Measurements from ENCODE around the gene MRPL44. TPM values are rescaled to one million over a fixed set of nuclear protein-coding genes. Genes with fewer than 3 reads are reported as not detected.
A peak's percentile ranks its signal among the peaks of the same experiment; 100 is the strongest.

MRPL44 gene
- total RNA-seq, 1 donor, result 33.6 TPM

DNA sequence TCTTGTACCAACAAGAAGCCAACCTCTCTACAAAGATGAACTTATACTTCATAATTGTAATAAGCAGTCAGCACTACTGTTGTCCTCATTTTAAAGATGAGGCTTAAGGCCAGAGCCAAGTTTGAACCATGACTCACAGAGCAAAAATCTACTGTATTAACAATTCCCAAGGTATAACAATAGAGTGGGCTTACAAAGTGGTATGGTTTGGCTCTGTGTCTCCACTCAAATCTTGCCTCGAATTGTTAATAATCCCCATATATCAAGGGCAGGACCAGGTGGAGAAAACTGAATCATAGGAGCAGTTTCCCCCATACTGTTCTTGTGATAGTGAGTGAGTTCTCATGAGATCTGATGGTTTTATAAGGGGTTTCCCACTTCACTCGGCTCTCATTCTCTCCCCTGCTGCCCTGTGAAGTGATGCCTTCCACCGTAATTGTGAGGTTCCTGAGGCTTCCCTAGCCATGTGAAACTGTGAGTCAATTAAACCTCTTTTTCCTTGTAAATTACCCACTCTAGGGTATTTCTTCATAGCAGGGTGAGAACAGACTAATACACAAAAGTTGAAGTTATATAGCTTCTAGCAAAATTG, 19.5 kb downstream of the MRPL44 start:
- H3K4me3 ChIP-seq (ENCODE audit: low read depth, low read length), result no peak overlapping the region
- peak; percentile 84 for DNase-seq (ENCODE audit: low read depth)
- TF ChIP-seq, protein P1, sequence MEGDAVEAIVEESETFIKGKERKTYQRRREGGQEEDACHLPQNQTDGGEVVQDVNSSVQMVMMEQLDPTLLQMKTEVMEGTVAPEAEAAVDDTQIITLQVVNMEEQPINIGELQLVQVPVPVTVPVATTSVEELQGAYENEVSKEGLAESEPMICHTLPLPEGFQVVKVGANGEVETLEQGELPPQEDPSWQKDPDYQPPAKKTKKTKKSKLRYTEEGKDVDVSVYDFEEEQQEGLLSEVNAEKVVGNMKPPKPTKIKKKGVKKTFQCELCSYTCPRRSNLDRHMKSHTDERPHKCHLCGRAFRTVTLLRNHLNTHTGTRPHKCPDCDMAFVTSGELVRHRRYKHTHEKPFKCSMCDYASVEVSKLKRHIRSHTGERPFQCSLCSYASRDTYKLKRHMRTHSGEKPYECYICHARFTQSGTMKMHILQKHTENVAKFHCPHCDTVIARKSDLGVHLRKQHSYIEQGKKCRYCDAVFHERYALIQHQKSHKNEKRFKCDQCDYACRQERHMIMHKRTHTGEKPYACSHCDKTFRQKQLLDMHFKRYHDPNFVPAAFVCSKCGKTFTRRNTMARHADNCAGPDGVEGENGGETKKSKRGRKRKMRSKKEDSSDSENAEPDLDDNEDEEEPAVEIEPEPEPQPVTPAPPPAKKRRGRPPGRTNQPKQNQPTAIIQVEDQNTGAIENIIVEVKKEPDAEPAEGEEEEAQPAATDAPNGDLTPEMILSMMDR (IDR thresholded peaks at IDR 0.05; ENCODE audit: insufficient read depth, low read length), result no peak

DNA sequence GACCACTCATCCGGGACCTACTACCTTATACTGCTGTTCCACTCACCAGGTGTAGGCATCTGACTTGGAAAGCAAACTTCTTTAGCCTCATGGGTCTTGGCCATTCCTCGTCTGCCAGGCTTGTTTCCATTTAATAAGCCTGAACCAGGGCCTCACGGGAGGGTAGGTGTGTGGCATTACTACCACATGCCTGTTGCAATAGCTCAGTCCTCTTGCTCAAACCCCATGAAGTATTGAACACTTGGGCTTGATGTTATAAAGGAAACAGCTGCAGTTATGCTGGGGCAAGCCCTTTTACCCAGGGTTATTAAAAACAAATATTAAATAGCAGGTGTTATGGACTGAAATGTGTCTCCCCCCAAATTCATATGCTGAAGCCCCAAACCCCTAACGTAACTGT, 21.2 kb downstream of the MRPL44 start:
- no peak for DNase-seq (ENCODE audit: low read depth)
- no peak overlapping the region for H3K4me3 ChIP-seq (ENCODE audit: low read depth, low read length)
- TF ChIP-seq, protein P1 (IDR thresholded peaks at IDR 0.05; ENCODE audit: insufficient read depth, low read length), result no peak

DNA sequence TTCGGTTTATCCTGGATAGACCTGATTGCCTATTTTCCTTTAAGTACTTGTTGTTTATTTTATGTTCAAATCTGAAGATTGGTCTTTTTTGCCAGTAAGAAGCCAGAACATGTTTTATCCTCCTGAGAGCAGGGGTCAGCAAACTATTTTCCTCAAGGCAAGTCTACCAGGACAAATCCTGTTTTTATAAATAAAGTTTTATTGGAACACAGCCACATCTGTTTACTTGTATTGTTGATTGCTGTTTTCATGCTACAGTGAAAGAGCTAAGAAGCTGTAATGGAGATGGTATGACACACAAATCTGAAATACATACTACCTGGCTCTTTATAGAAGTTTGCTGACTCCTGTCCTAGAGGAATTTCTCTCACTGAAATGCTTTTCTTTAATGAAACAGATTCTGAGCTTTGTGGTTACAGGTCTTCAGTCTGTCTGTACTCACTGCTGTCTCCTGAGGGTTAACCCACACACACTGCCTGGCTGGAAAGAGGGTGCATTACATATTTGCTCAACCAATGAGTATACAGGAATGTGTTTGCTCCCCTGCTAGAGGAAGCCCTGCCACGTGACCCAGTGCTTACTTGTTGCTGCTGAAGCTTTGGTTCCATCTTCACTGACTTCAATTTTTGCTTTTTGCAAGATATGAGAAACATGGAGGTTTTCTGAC, 22.6 kb downstream of the MRPL44 start:
- TF ChIP-seq, protein P1 (IDR thresholded peaks at IDR 0.05; ENCODE audit: insufficient read depth, low read length), result no peak
- H3K4me3 ChIP-seq (ENCODE audit: low read depth, low read length), result no peak overlapping the region
- DNase-seq (ENCODE audit: low read depth), result no peak

DNA sequence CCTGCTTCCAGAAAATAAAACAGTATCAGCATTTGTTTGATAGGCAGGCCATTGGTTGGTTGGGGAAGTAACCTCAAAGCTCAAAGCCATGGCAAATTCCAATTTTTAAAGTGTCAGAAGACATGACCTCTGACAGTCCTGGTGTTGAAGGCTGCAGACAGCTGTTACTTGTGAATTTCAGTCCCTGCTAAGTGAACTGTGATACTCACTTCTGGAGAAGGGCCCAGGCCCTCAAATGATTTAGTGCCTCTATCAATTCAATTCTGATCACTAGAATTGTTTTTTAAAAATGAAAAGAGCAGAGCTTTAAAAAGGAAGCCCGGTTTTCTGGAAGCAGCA, 23.1 kb downstream of the MRPL44 start:
- no peak for DNase-seq (ENCODE audit: low read depth)
- no peak overlapping the region for H3K4me3 ChIP-seq (ENCODE audit: low read depth, low read length)
- TF ChIP-seq, protein P1 (IDR thresholded peaks at IDR 0.05; ENCODE audit: insufficient read depth, low read length), result no peak

DNA sequence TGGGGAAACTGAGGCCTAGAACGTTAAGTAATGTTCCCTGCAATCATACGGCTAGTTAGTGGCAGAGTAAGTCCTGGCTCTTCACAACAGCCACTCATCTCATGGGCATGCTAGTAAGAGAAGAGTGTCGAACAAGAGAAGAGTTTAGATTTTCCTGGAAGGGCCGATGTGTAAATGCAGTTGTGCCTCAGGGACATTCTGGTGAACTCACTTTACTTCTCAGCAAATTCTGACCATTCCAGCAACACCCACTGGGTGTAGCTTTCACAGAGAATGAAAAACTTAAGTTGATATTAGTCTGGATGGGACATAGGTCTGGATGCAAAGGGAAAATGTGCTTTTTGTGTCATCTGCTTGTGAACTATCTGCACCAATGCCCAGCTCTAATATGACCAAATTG, 23.5 kb downstream of the MRPL44 start:
- TF ChIP-seq, protein P1 (IDR thresholded peaks at IDR 0.05; ENCODE audit: insufficient read depth, low read length), result no peak

DNA sequence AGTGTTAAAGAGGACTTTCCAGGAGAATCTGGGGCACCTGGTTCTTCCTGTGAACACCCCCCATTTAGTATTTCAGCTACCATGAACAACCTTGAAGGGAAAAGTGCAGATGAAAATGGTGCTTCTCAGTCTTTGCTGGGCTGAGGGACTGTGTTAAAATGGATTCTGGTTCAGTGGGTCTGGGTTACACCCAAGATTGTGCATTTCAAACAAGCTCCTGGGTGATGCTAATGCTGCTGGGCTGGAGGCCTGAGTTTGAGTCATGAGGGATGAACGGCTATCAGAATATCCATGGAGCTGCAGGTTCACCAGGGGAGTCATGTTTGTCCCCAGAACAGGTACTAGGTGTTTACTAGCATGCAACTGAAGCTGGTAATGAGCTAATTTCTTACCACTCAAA, 24.0 kb downstream of the MRPL44 start:
- no peak for DNase-seq (ENCODE audit: low read depth)
- TF ChIP-seq, protein P1 (IDR thresholded peaks at IDR 0.05; ENCODE audit: insufficient read depth, low read length), result no peak
- no peak overlapping the region for H3K4me3 ChIP-seq (ENCODE audit: low read depth, low read length)

More for the DNA sequence above, 23.5 kb downstream of the MRPL44 start:
- no peak overlapping the region for H3K4me3 ChIP-seq (ENCODE audit: low read depth, low read length)
- DNase-seq (ENCODE audit: low read depth), result no peak

Measured in fibroblast of the aortic adventitia (primary cell).